Measurements from ENCODE around the gene COX10.

Gene COX10

GRCh38 chr17:14052886-14053615 lies 16.3 kb upstream of the COX10 start:
- POLR2A ChIA-PET (ENCODE audit: low non-redundant PET), result no interaction called here

DNA sequence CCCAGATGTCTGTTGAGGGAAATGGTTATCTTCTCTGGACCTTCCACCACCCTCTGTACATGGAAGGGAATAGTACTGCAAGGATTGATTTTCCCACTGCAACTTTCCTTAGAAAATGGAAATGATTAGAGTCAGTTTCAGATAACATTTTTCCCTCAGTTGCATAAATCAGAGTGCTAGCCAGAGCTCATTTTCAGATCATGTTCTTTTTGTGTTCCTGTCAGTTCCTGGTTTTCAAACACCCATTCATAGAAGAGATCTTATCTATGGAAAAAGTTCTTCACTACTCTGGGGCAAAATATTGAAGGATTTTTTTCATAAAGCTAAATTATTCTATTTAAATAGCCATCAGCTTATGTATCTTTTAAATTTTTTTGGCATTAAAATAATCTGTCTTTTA lies 11.7 kb upstream of the COX10 start:
- no peak for DNase-seq (ENCODE audit: low spot score)
- ChIA-PET CTCF (interaction anchor here (0.6 kb wide), 1 partner anchor 45 kb away, joined by 3 read pairs; no protein-coding TSS in a partner anchor), POLR2A (ENCODE audit: low non-redundant PET) (no interaction called here)
- TF ChIP-seq, protein P1, sequence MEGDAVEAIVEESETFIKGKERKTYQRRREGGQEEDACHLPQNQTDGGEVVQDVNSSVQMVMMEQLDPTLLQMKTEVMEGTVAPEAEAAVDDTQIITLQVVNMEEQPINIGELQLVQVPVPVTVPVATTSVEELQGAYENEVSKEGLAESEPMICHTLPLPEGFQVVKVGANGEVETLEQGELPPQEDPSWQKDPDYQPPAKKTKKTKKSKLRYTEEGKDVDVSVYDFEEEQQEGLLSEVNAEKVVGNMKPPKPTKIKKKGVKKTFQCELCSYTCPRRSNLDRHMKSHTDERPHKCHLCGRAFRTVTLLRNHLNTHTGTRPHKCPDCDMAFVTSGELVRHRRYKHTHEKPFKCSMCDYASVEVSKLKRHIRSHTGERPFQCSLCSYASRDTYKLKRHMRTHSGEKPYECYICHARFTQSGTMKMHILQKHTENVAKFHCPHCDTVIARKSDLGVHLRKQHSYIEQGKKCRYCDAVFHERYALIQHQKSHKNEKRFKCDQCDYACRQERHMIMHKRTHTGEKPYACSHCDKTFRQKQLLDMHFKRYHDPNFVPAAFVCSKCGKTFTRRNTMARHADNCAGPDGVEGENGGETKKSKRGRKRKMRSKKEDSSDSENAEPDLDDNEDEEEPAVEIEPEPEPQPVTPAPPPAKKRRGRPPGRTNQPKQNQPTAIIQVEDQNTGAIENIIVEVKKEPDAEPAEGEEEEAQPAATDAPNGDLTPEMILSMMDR (conservative IDR thresholded peaks at IDR 0.05; ENCODE audit: low read depth), result no peak
- H3K27ac ChIP-seq, result no peak overlapping the region

More at GRCh38 chr17:14052886-14053615, 16.3 kb upstream of the COX10 start:
- no peak overlapping the region for H3K27ac ChIP-seq
- DNase-seq (ENCODE audit: low spot score), result no peak
- CTCF ChIA-PET, result no interaction called here
- TF ChIP-seq, protein P1 (conservative IDR thresholded peaks at IDR 0.05; ENCODE audit: low read depth), result no peak

GRCh38 chr17:14058051-14058450 lies 11.3 kb upstream of the COX10 start:
- TF ChIP-seq, protein P1 (conservative IDR thresholded peaks at IDR 0.05; ENCODE audit: low read depth), result no peak
- H3K27ac ChIP-seq, result no peak overlapping the region
- POLR2A ChIA-PET (ENCODE audit: low non-redundant PET), result no interaction called here
- CTCF ChIA-PET, result interaction anchor here (0.6 kb wide), 1 partner anchor 44 kb away, joined by 3 read pairs; no protein-coding TSS in a partner anchor
- no peak for DNase-seq (ENCODE audit: low spot score)

- CTCF ChIA-PET, result no interaction called here
- POLR2A ChIA-PET (ENCODE audit: low non-redundant PET), result no interaction called here
- TF ChIP-seq, protein P1 (conservative IDR thresholded peaks at IDR 0.05; ENCODE audit: low read depth), result no peak
- H3K27ac ChIP-seq, result no peak overlapping the region
- DNase-seq (ENCODE audit: low spot score), result no peak
Measured at GRCh38 chr17:14060706-14061105, 8.6 kb upstream of the COX10 start.

DNA sequence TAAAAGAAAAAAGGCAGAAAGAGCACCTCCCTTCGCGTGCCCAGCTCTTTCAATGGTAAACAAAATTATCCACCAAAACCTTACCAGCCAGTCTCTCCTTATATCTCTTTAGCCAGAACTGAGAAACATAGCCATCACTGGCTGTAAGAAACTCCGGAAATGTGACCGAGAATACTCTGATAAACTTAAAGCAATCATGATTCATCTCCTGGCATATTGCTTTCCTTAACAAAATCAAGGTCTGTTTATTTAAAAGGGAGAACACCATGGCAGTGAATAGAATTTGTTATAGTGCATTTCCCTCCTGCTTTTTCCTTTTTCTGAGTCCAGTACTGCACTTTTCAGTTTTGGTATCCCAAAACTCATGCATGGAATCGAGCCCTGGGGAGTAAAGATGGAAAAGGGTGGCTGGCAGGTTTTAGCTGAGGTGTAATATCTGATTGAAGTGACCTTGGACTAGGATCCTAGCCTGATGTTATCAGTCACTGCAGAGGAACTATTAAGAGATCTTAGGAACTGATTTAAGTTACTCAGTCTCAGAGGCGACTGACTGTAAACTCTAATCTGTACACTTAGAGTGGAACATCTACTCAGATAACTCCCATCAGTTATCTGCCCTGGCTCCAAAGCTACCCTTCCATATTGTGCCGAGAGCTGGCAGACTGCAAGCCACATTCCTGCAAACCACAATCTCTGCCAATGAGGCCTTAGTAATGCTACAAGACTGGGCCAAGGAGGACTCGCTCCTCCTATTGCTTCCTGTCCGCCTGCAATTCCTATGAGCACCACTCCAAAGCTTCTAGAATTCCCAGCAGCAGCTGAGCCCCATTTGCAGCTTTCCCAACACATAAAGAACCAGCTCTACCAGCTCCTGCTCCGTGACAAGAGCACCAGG lies 7.4 kb upstream of the COX10 start:
- ChIA-PET POLR2A (ENCODE audit: low non-redundant PET) (no interaction called here), CTCF (interaction anchor here (0.6 kb wide), 1 partner anchor 147 kb away, joined by 3 read pairs; no protein-coding TSS in a partner anchor)
- peak overlapping the region; percentile 45; the same call in 1 of the 2 replicates for H3K27ac ChIP-seq
- peak; percentile 55 for DNase-seq (ENCODE audit: low spot score)
- TF ChIP-seq, protein P1 (conservative IDR thresholded peaks at IDR 0.05; ENCODE audit: low read depth), result no peak

DNA sequence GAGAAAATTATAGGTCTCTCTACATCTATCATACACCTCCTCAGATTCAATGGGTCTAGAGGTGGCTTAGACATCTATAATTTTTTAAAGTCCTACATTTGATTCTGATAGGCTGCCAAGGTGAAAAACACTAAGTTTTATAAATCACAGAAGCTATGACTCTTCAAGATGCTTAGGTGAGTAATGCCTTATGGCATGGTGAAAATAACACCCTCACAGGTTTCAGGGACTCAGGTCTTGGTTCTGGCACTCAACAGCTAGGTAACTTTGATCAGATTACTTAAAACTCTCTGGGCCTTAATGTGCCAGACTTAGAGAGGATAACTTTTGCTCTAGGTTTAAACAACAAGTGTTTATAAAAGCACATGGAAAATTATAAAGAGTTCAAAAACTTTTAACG lies 2.0 kb upstream of the COX10 start:
- POLR2A ChIA-PET (ENCODE audit: low non-redundant PET), result no interaction called here
- no peak for DNase-seq (ENCODE audit: low spot score)
- TF ChIP-seq, protein P1 (conservative IDR thresholded peaks at IDR 0.05; ENCODE audit: low read depth), result no peak
- H3K27ac ChIP-seq, result no peak overlapping the region
- CTCF ChIA-PET, result no interaction called here
